GM19372 (cell line): Measurements from ENCODE around the gene RPLP2.
A peak's percentile ranks its signal among the peaks of the same experiment; 100 is the strongest.

ENCODE experiments used
- ATAC-seq: cut with Tn5 transposase; IDR thresholded peaks from one replicate; pipeline ENCODE4 v1.9.1; 2021; ENCODE audit warnings: mild to moderate bottlenecking, low read depth, moderate library complexity; ENCODE audit not compliant: unreplicated experiment

RPLP2 gene

DNA sequence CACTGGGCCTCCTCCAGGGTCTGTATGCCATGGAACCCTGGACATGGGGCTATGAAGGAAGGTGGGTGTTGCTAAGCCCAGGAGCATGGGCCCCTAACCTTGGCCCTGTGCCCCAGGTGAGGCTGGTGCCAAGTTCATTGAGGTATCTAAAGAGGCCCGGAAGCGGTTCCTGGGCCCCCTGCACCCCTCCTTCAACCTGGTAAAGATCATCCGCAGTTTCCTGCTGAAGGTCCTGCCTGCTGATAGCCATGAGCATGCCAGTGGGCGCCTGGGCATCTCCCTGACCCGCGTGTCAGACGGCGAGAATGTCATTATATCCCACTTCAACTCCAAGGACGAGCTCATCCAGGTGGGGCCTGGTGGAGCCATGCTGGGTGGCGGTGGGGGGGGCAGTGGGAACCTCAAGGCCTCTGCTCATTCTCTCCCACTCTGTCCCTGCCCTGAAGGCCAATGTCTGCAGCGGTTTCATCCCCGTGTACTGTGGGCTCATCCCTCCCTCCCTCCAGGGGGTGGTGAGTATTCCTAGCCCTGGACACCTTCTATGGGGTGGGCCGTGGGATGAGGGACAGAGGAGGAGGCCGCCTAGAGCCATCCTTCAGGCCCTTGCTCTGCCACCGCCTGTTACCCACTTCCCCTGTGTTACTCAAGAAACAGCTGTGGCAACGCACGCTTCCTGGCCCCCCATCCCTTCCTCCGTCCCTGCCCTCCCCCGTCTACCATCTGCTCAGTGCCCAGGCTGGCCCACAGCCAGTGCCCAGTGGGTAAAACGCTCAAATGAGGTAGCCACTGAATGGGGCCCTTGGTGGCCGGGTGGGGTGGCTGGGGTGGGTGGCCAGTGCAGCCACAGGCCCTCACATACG lies 12.0 kb downstream of the RPLP2 start:
- ATAC-seq: no peak

DNA sequence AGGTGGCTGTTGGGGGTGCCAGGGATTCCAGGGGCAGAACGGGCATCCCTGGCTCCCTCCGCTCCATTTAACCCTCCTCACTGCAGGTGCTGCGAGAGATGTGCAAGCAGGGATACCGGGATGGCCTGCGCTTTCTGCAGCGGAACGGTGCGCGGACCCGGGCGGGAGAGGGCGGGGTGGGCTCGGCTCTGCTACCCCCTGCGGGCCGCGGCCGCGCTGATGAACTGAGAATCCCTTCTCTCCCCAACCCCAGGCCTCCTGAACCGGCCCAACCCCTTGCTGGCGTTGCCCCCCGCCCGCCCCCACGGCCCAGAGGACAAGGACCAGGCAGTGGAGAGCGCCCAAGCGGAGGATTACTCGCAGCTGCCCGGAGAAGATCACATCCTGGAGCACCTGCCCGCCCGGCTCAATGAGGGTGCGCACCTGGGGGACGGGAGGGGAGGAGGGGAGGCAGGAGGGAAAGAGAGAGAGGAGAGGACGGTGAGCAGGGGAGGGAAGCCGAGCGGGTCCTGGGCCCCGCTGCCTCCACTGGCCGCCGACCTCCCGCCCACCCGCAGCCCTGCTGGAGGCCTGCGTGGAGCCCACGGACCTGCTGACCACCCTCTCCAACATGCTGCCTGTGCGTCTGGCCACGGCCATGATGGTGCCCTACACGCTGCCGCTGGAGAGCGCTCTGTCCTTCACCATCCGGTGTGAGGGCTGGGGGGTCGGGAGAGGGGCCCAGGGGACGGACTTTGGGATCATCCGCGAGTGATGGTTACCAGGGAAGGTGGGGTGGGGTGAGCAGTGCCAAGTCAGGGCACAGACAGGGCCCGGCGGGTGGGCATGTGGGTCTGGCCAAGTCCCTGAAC lies 13.9 kb downstream of the RPLP2 start:
- ATAC-seq: no peak

DNA sequence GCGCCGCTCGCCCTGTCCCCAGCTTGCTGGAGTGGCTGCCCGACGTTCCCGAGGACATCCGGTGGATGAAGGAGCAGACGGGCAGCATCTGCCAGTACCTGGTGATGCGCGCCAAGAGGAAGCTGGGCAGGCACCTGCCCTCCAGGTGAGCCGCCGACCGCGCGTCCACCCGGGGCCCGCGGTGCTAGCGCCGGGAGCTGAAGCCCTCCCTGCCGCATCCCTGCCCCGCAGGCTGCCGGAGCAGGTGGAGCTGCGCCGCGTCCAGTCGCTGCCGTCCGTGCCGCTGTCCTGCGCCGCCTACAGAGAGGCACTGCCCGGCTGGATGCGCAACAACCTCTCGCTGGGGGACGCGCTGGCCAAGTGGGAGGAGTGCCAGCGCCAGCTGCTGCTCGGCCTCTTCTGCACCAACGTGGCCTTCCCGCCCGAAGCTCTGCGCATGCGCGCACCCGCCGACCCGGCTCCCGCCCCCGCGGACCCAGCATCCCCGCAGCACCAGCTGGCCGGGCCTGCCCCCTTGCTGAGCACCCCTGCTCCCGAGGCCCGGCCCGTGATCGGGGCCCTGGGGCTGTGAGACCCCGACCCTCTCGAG lies 14.6 kb downstream of the RPLP2 start:
- no peak for ATAC-seq

DNA sequence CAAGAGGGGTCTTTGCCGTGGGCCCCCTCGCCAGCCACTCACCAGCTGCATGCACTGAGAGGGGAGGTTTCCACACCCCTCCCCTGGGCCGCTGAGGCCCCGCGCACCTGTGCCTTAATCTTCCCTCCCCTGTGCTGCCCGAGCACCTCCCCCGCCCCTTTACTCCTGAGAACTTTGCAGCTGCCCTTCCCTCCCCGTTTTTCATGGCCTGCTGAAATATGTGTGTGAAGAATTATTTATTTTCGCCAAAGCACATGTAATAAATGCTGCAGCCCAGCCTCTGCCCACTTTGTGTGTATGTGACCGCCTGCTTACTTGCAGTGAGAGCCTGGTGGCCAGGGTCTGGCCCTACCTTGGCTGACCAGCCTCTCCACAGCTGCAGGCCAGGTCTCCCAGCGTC lies 15.2 kb downstream of the RPLP2 start:
- ATAC-seq: no peak

DNA sequence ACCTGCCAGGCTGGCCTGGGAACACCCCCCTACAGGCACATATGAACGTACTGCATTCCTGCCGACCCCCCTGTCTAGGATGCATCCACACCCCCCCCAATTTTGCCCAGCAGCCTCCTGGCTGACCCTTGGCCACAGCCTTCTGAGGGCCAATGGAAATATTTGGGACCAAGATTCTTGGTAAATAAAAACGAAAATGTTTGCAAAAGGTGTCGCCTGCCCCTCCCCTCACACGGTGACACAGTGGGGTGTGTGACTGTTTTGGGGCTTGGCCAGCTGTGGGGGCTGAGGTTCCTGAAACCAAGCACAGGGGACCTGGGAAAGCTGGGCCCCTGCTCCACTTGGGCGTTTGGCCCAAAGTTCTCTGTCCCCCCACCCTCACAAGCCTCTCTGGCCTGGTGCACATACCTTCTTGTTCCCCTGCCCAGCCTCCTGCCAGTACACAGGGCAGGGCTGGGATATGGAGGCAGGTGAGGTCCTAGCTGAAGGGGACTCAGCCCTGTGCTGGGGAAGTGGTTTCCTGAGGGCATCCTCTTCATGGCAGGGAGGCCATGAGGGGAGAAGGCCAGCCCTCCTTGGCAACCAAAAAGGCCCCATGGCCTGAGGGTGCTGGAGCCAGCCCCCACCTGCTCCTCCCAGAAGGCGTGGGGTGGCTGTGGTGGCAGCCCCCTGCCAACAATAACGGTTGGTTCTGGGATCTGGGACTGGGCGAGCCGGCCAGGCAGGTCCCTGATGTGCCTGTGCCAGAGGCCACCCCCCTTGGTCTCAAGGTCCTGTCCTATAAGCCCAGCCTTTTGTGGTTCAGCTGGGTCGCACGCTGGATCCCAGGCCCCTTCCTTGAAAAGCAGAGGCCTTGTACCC lies 15.8 kb downstream of the RPLP2 start:
- ATAC-seq: no peak

DNA sequence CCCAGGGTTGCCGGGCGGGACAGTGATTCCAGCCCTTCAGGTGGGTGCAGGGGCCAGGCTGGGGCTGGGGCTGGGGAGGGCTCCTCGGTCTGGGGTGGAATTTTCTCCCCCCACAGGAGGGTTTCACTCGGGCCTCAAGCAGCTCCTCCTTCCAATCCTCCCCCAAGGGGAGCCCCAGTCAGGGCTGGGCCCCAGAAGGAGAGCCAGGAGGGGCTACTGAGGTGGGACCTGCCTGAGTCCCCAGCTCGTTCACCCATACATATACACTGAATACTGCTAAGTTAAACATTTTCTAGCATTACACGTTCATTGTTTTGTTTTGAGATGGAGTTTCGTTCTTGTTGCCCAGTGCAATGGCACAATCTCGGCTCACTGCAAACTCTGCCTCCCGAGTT lies 16.5 kb downstream of the RPLP2 start:
- ATAC-seq: no peak

DNA sequence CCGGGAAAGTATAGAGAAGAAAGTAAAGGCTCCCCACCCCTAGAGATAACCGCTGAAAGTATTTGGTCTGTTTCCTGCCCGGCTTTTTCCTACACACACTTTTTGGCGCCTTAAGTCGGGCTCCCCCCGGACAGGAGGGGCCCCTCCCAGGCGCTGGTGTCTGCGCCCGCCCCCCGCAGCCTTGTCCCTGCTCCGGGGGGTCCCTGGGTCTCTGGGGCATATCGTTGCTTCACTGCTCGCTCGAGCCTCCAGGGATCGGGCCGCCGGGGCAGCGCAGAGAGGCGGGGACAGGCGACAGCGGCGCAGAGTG lies 17.0 kb downstream of the RPLP2 start:
- ATAC-seq: no peak

DNA sequence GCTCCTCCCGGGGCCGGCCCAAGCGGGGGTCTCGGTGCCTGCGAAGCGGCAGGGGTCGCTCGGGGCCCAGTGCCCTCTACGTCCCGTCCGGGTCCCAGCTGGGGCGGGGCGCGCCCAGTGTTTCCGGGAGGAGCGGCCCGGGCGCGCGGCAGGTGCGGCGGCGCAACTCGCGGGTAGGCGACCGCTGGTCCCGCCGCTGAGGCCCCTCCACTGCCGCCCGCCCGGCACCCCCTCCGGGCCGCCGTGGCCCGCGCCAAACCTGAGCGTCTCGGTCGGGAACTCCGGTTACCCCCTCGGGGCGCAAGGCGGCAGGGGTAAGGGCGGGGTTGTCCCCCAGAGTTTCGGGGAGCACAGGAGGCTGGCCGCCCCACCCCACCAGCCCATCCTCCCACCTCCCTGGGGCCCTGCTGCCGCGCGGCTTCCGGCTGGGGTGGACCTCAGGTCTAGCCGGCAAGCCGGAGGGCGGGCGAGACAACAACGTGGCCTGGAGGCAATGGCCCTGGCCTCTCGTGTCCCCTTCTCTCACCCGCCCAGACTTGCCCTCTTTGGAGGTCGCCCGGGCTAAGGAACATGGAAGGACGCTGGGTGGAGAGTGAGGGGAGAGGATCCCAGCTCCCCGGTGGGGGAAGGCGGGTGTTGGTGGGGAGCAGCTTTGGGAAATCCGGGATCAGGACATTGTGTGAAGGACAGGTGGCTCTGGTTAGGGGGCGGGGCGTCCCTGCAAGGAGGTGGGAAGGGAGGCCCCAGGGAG lies 17.6 kb downstream of the RPLP2 start:
- ATAC-seq: no peak

DNA sequence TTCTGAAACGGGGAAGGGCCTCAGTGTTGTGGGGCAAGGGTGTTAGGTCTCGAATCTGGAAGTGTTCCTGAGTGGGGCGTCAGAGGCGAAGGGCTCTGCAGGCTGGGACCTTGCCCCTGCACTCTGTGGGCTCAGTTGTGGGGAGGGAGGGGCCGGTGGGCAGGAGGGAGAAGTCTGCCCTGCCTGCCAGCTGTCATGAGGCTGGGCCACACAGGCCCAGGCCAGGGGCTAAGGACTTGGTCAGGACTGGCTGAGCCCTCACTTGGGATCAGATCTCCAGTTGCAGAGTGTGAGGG lies 18.1 kb downstream of the RPLP2 start, which contains the start of gene CRACR2B:
CRACR2B (plus strand) TSS at position 23 of the 296 bp plus-strand sequence. CDS start 689 bp downstream, outside the sequence.
- no peak for ATAC-seq

DNA sequence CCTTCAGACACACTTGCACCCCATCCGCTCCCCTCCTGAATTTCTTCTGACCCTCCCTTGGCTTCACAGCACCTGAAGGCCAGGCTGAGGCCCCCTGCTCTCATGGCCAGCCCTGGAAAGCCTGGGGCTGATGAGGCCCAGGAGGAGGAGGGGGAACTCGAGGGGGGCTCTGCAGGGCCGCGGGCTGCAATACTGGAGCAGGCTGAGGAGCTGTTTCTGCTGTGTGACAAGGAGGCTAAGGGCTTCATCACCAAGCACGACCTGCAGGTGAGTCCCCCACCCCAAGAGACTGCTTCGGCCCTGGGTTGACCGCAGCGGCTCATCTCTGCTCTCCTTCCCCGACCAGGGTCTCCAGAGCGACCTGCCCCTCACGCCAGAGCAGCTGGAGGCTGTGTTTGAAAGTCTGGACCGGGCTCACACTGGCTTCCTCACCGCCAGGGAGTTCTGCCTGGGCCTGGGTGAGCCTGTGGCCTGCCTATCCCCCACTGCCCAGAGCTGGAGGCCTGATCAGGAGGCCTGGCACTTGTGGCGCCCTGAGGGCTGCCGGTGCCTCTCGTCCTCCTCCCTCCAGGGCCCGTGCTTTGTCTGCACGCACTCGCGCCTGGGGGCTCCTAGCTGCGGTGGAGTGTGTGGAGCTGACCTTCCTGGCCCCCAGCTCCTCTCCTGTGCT lies 18.9 kb downstream of the RPLP2 start:
- ATAC-seq: no peak

DNA sequence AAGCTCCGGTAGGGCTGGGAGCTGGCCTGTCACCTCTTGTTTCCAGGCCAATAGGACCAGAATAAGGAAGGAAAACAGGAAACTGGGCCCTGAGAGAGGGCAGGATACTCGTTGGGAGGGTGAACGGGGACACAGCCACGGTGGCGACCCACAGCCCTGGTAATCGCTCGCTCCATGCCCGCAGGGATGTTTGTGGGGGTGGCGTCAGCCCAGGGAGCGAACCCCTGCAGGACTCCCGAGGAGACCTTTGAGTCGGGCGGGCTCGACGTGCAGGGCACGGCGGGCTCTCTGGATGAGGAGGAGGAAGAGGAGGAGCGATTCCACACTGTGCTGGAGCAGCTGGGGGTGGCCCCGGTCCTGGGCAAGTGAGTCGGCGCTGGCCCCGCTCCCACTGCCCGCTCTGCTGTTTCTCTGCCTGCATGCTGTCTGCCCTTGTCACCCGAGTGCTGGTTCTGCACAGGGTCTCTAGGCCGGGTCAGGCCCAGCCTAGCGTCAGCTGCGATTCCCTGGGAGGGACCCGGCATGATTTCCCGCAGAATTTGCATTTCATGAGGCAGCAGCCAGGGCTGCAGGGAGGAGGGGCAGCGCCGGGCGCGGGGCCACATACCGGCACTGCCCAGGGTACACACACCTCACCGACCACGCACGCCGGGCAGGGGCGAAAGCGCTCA lies 19.5 kb downstream of the RPLP2 start:
- ATAC-seq: no peak

DNA sequence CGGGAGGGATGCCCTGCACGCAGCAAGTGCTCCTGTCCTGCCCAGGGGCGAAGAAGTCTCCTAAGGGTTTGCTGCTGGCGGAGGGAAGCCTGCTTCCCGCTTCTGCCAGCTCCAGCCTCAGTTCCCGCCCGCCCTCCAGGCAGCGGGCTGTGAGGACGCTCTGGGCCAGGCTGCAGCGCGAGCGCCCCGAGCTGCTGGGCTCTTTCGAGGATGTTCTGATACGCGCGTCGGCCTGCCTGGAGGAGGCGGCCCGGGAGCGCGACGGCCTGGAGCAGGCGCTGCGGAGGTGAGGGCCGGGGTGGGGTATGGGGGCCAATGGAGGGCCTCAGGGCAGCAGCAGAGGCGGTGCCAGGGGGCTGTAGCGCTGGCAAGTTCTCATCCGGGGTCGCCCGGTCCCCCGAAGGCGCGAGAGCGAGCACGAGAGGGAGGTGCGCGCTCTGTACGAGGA lies 20.1 kb downstream of the RPLP2 start:
- ATAC-seq: no peak

DNA sequence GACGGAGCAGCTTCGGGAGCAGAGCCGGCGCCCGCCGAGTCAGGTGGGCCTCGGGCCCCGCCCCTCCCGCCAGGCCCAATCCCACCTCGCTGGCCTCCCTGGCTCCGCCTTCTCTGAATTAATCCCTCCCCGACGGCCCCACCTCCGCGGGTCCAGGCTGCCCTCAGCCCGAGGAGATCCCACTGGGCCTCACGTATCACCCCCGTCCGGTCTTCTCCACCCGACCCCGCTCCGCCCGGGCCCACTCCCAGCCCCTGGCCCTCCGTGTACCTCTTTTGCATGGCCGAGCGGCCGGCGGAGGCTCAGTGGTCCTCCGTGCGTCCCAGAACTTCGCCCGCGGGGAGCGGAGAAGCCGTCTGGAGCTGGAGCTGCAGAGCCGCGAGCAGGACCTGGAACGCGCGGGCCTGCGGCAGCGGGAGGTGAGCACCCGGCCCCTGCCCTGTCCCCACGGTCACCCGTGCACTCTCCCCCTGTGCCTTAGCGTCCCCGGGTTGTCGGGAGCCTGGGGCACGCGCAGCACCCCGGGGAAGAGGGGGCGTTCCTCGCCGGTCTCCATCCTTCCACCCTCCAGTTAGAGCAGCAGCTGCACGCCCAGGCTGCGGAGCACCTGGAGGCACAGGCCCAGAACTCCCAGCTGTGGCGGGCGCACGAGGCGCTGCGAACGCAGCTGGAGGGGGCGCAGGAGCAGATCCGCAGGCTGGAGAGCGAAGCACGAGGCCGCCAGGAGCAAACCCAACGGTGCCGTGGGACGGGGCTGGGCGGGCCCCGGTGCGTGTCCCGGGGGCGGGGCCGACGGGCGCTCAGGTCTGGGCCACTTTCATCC lies 20.7 kb downstream of the RPLP2 start:
- no peak for ATAC-seq

DNA sequence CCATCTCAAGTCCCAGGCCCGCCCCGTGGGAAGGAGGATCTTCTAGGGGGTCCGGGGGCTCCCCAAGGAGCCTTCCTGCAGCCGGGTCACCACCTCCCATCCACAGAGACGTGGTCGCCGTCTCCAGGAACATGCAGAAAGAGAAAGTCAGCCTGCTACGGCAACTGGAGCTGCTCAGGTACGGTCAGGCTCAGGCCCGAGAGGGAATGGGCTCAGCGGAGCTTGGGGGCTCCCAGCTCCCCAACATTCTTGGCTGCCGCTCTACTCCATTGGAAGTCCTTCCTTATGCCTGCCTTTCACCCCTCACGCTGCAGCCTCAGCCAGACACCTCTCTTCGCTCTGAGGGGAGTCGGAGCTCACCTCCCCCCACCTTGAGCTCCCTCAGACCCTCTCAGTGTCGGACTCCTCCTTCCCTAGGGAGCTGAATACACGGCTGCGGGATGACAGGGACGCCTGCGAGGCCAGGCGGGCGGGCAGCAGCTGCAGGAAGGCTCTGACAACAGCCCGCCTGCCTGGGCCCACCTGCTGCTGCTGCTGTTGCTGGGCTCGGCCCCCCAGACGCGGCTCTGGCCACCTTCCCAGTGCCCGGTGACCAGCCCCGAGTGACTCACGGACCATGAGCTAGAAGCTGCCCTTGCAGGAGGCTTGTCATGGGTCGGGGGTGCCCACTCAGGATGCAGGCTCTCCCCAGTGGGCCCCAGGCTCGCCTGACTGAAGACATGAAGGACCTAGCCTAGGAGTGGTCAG lies 21.5 kb downstream of the RPLP2 start:
- no peak for ATAC-seq

DNA sequence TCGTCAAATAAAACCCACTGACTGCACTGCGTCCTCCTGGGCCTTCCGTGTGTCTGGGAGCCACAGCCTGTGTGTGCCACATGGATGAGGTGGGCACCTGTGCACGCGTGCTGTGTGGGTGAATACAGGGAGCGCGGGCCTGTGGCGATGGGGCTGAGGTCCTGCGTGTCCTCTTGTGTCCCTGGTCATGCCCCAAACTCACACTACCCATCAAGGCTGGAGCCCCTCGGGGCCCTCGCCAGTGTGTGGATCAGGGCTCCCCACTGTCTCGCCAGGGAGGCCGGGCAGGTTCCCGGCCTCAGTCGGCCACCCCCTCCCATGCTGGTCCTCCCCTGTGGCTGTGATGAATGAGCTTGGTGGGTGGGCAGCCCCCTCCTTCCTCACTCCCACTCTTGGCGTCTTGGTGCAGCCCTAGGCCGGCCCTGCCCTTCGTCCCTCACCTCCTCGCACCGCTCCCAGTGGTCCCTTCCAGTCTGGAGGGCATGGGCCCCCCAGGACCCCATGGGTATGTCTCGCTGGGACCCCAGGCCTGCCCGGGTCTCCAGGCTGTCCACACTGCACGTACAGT lies 22.3 kb downstream of the RPLP2 start:
- ATAC-seq: no peak

DNA sequence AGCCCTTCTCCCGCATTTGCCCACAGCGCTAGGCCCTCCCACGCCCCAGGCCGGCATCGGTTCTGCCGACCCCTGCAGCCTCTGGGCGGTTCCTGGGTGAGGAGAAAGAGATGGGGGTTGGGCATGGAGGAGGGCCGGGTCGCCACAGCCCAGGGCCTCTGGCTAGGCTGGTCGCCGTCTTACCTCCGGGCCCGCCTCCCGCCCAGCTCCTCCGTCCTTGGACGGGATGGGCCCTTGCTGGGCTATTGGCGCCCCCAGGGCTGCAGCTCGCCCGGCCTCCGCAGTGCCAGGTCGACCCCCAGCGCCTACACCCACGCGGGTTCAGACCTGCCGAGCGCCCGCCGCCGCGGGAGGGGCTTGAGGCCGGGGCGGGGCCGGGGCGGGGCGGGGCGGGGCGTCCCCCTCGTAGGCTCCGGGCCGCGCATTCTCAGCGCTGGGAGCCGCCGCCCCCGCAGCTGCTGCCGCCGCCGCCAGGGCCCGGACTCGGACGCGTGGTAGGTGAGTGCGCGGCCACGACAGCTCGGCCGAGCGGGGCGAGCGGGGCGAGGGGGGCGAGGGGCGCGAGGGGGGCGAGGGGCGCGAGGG lies 22.9 kb downstream of the RPLP2 start, which contains the start of gene CD151:
CD151 (plus strand) TSS at position 424 of the 585 bp plus-strand sequence. CDS start 3,118 bp downstream, outside the sequence.
- ATAC-seq: peak; percentile 63
